Peyer's patch (tissue), 4 donors: ENCODE measurements around the gene ADAM12.

Source experiments
- CTCF ChIP-seq, 6 experiments: fragments of 450-650 bp in 4 of 6; fragments of 200-600 bp in 2 of 6; sonication (generic) in 1 of 6; IDR thresholded peaks; one replicate each; pipeline ENCODE4 v1.5.1; 2017 to 2019; ENCODE audit warnings: antibody characterized with exemption in 6 of 6, mild to moderate bottlenecking in 3 of 6, moderate library complexity in 1 of 6
- POLR2A ChIP-seq, 2 donors: fragments of 450-650 bp; IDR thresholded peaks; one replicate each; pipeline ENCODE4 v1.5.1; 2017; ENCODE audit warnings: antibody characterized with exemption in 2 of 2, mild to moderate bottlenecking in 2 of 2, moderate library complexity in 2 of 2

- no peak for TF ChIP-seq CTCF (IDR thresholded peaks at IDR 0.05)
- no peak for TF ChIP-seq POLR2A (IDR thresholded peaks at IDR 0.05)
Observed at GRCh38 chr10:126242397-126243260, 145.6 kb downstream of the ADAM12 start.
